SK-N-SH (cell line): ENCODE data around the gene ARHGEF1. TPM values are rescaled to one million over a fixed set of nuclear protein-coding genes. Genes with fewer than 3 reads are reported as not detected.

ENCODE experiments used
- CTCF ChIA-PET: fragments of 300-600, 350-600 bp; formaldehyde crosslinking; extraction: SDS; loops from one replicate; lab custom pipeline; 2021; lab: Yijun Ruan, JAX
- POLR2A ChIA-PET: fragments of 350-600 bp; sonication (Branson Sonifier 250); formaldehyde crosslinking; extraction: SDS; loops from one replicate; lab custom pipeline; 2020; ENCODE audit warnings: antibody characterized with exemption, inconsistent platforms; lab: Yijun Ruan, JAX
- DNase-seq: peaks from one replicate; pipeline ENCODE4 v3.0.0; 2012
- H2AFZ ChIP-seq: fragments of 200-600 bp; sonication (generic); 2 replicates; pipeline ENCODE4 v1.8.1; 2016; ENCODE audit warnings: antibody characterized with exemption, mild to moderate bottlenecking, low read depth
- H3F3A ChIP-seq: fragments of 200-600 bp; sonication (generic); replicated peaks from 2 replicates; pipeline ENCODE3; 2016; ENCODE audit warnings: antibody characterized with exemption, mild to moderate bottlenecking; ENCODE audit not compliant: insufficient read depth
- H3K27ac ChIP-seq, 2 experiments: fragments of 200-500 bp in 1 of 2; fragments of 200-600 bp in 1 of 2; sonication (Bioruptor generic) in 1 of 2; sonication (generic), shearing (Covaris generic) in 1 of 2; 2 replicates each; pipeline versions ENCODE4 v1.5.1 to v1.6.1; 2014 to 2016; ENCODE audit warnings: low read depth in 2 of 2, inconsistent platforms in 1 of 2, low read length in 1 of 2, mild to moderate bottlenecking in 1 of 2, mixed read lengths in 1 of 2
- H3K27me3 ChIP-seq: fragments of 200-600 bp; sonication (generic), shearing (Covaris generic); 2 replicates; pipeline ENCODE4 v1.6.1; 2016; ENCODE audit warnings: mixed run types; ENCODE audit not compliant: insufficient read depth
- H3K36me3 ChIP-seq, 2 experiments: fragments of 200-500 bp in 1 of 2; fragments of 200-600 bp in 1 of 2; sonication (Bioruptor generic) in 1 of 2; sonication (generic) in 1 of 2; replicated peaks in 1 of 2; 2 replicates each; pipeline versions ENCODE3 to v1.5.1; 2014 to 2016; ENCODE audit warnings: low read length in 1 of 2, mild to moderate bottlenecking in 1 of 2; ENCODE audit not compliant: insufficient read depth in 2 of 2, control insufficient read depth in 1 of 2
- H3K4me1 ChIP-seq, 2 experiments: fragments of 200-500 bp in 1 of 2; fragments of 200-600 bp in 1 of 2; sonication (Bioruptor generic) in 1 of 2; sonication (generic), shearing (Covaris generic) in 1 of 2; 2 replicates each; pipeline versions ENCODE4 v1.5.1 to v1.6.1; 2014 to 2016; ENCODE audit warnings: low read depth in 1 of 2, low read length in 1 of 2, mixed run types in 1 of 2; ENCODE audit not compliant: insufficient read depth in 2 of 2, control insufficient read depth in 1 of 2
- H3K4me2 ChIP-seq: fragments of 200-600 bp; sonication (generic), shearing (Covaris generic); 2 replicates; pipeline ENCODE4 v1.6.1; 2017; ENCODE audit warnings: mixed run types
- H3K4me3 ChIP-seq, 2 experiments: fragments of 200-500 bp in 1 of 2; fragments of 200-600 bp in 1 of 2; sonication (Bioruptor generic) in 1 of 2; sonication (generic), shearing (Covaris generic) in 1 of 2; 2 replicates each; pipeline versions ENCODE4 v1.5.1 to v1.8.1; 2014 to 2016; ENCODE audit warnings: low read depth in 2 of 2, inconsistent platforms in 1 of 2, low read length in 1 of 2, mild to moderate bottlenecking in 1 of 2, mixed read lengths in 1 of 2, moderate library complexity in 1 of 2
- H3K79me2 ChIP-seq: fragments of 200-600 bp; sonication (generic); 2 replicates; pipeline ENCODE4 v1.8.1; 2017; ENCODE audit warnings: mild to moderate bottlenecking; ENCODE audit not compliant: insufficient read depth
- H3K9ac ChIP-seq: fragments of 200-600 bp; sonication (generic); 2 replicates; pipeline ENCODE4 v1.6.1; 2017; ENCODE audit warnings: mixed run types
- H3K9me2 ChIP-seq: fragments of 200-600 bp; sonication (generic); 2 replicates; pipeline ENCODE4 v1.6.1; 2017; ENCODE audit warnings: mixed run types
- H3K9me3 ChIP-seq: fragments of 200-600 bp; sonication (generic); 2 replicates; pipeline ENCODE4 v1.6.1; 2017; ENCODE audit warnings: mixed run types, mild to moderate bottlenecking, moderate library complexity
- H4K20me1 ChIP-seq: fragments of 200-600 bp; sonication (generic); 2 replicates; pipeline ENCODE4 v1.6.1; 2017; ENCODE audit warnings: mild to moderate bottlenecking, mixed run types; ENCODE audit not compliant: insufficient read depth
- EZH2phosphoT487 ChIP-seq: fragments of 200-600 bp; sonication (generic); IDR thresholded peaks from 2 replicates; pipeline ENCODE4 v1.6.1; 2017; ENCODE audit warnings: low read depth, mixed run types, mild to moderate bottlenecking, antibody characterized with exemption, moderate library complexity, borderline replicate concordance
- FOXM1 ChIP-seq: IDR thresholded peaks from 2 replicates; pipeline ENCODE4 v1.4.0; 2012; ENCODE audit warnings: low read depth, mild to moderate bottlenecking
- GABPA ChIP-seq: IDR thresholded peaks from 2 replicates; pipeline ENCODE4 v1.4.0; 2012; ENCODE audit warnings: low read depth, mild to moderate bottlenecking
- GATA2 ChIP-seq: sonication (generic); formaldehyde crosslinking; IDR thresholded peaks from 2 replicates; pipeline ENCODE4 v1.5.0; 2020; ENCODE audit warnings: mild to moderate bottlenecking, missing genetic modification reagents
- IRF3 ChIP-seq: fragments of 150-350 bp; IDR thresholded peaks from 2 replicates; pipeline ENCODE4 v1.6.1; 2016; ENCODE audit warnings: mild to moderate bottlenecking, low read depth, low read length
- MXI1 ChIP-seq: IDR thresholded peaks from 2 replicates; pipeline ENCODE4 v1.6.1; 2012; ENCODE audit warnings: mild to moderate bottlenecking, low read depth, low read length, improper control_type of control experiment
- NFIC ChIP-seq: IDR thresholded peaks from 2 replicates; pipeline ENCODE4 v1.4.0; 2012; ENCODE audit warnings: borderline replicate concordance
- NRF1 ChIP-seq: IDR thresholded peaks from 2 replicates; pipeline ENCODE4 v1.6.1; 2012; ENCODE audit warnings: low read depth, mild to moderate bottlenecking, low read length
- PBX3 ChIP-seq: IDR thresholded peaks from 2 replicates; pipeline ENCODE4; 2012
- POLR2AphosphoS5 ChIP-seq: IDR thresholded peaks from 2 replicates; pipeline ENCODE4 v1.6.1; 2012; ENCODE audit warnings: low read depth, low read length
- RAD21 ChIP-seq: IDR thresholded peaks from 2 replicates; pipeline ENCODE4 v1.6.1; 2012; ENCODE audit warnings: mild to moderate bottlenecking, low read length
- SIN3A ChIP-seq: IDR thresholded peaks from 2 replicates; pipeline ENCODE4 v1.6.1; 2012; ENCODE audit warnings: low read depth, mild to moderate bottlenecking, low read length, moderate library complexity, borderline replicate concordance
- USF1 ChIP-seq: IDR thresholded peaks from 2 replicates; pipeline ENCODE4 v1.4.0; 2012; ENCODE audit warnings: low read depth, borderline replicate concordance
- USF2 ChIP-seq: fragments of 150-350 bp; IDR thresholded peaks from 2 replicates; pipeline ENCODE4 v1.6.1; 2017; ENCODE audit warnings: antibody characterized with exemption, low read length, low read depth, borderline replicate concordance
- WGBS: methylation state at CpG from one replicate; pipeline ENCODE4 v1.1.6; 2017; ENCODE audit warnings: low lambda C conversion rate; 5-methylcytosine and 5-hydroxymethylcytosine counted together
- polyA plus RNA-seq, 3 experiments: library from polyadenylated mRNA; depleted of rRNA; stranded (reverse); fragments of >200 nt; gene quantifications; 2 replicates each; pipeline ENCODE4 v1.2.3, GENCODE V29; 2012

ARHGEF1 gene
- polyA plus RNA-seq, 1 of the 3 experiments (the other 2 are of a cell fraction), result 102 TPM

- 84% methylated on average over 9 of the region's 13 CpGs for WGBS
- CTCF ChIA-PET, result interaction anchor here (1.0 to 1.4 kb wide), 3 partner anchors 9 to 47 kb away, joined by 3 to 4 read pairs (median 4); no protein-coding TSS in a partner anchor
Observed at GRCh38 chr19:41910992-41911888, 28.3 kb downstream of the ARHGEF1 start.

GRCh38 chr19:41911889-41912731 lies 29.1 kb downstream of the ARHGEF1 start:
- no peak overlapping the region for H3K9ac ChIP-seq
- H3K4me1 ChIP-seq, result peaks cover 0 to 2% of the 10 kb centered on the region in 2 experiments; a peak in 1 of 4 replicates
- H3K27me3 ChIP-seq, result peaks cover 41% of the 10 kb centered on the region
- ChIA-PET CTCF (interaction anchor here (1.0 to 1.4 kb wide), 3 partner anchors 20 to 123 kb away, joined by 3 to 4 read pairs (median 3); no protein-coding TSS in a partner anchor), POLR2A (interaction anchor here (0.6 to 1.1 kb wide), 3 partner anchors 12 to 21 kb away, joined by 3 to 4 read pairs (median 3); no protein-coding TSS in a partner anchor)
- no peak overlapping the region for H3K4me3 ChIP-seq
- WGBS, result 43% methylated on average over 22 of the region's 29 CpGs
- no peaks in the 10 kb centered on the region for H3K9me3 ChIP-seq
- TF ChIP-seq FOXM1 (no peak), NRF1 (no peak), POLR2AphosphoS5 (peak; percentile 3; the same call in 1 of the 2 replicates), PBX3 (no peak), USF2 (no peak), SIN3A (0 out of 2 replicates have a peak, but pooled peaks have one; percentile 17)
- no peaks in the 10 kb centered on the region for H3K79me2 ChIP-seq
- H3K27ac ChIP-seq, result no peak overlapping the region
- H4K20me1 ChIP-seq, result no peaks in the 10 kb centered on the region
- no peak for DNase-seq
- H3K36me3 ChIP-seq, result peaks cover 0 to 2% of the 10 kb centered on the region in 2 experiments
- H2AFZ ChIP-seq, result no peak overlapping the region
- no peaks in the 10 kb centered on the region for H3K9me2 ChIP-seq
- peaks cover 3% of the 10 kb centered on the region for H3F3A ChIP-seq
- H3K4me2 ChIP-seq, result no peak overlapping the region

More at GRCh38 chr19:41910992-41911888, 28.3 kb downstream of the ARHGEF1 start:
- DNase-seq, result no peak
- Histone ChIP-seq H2AFZ (no peak overlapping the region), H3F3A (peaks cover 3% of the 10 kb centered on the region), H3K36me3 (peaks cover 0 to 5% of the 10 kb centered on the region in 2 experiments), H3K27me3 (peaks cover 35% of the 10 kb centered on the region), H3K4me1 (peaks cover 0 to 10% of the 10 kb centered on the region in 2 experiments; a peak in 1 of 4 replicates), H3K9ac (no peak overlapping the region), H3K9me3 (no peaks in the 10 kb centered on the region), H3K4me3 (no peak overlapping the region), H3K4me2 (no peak overlapping the region), H3K79me2 (no peaks in the 10 kb centered on the region), H3K9me2 (no peaks in the 10 kb centered on the region), H4K20me1 (no peaks in the 10 kb centered on the region), H3K27ac (no peak overlapping the region)
- POLR2A ChIA-PET, result interaction anchor here (0.6 to 1.1 kb wide), 3 partner anchors 13 to 20 kb away, joined by 3 to 4 read pairs (median 3); no protein-coding TSS in a partner anchor
- TF ChIP-seq GABPA (no peak), NFIC (no peak), IRF3 (no peak), GATA2 (CRISPR knock-in tag) (no peak), EZH2phosphoT487 (no peak), MXI1 (no peak), RAD21 (no peak), POLR2AphosphoS5 (no peak), USF1 (no peak)
